NCI-H1930 (cell line): ENCODE measurements around the gene TFB1M.
"Not testable (repeated sequence)": the region's sequence is repeated elsewhere in the genome, so short reads cannot be mapped to it uniquely, and the experiment has no call there.

ENCODE experiments used
- DNase-seq, 2 experiments: peaks; one replicate each; lab custom pipeline; 2025; lab: John Stamatoyannopoulos, UW

Gene TFB1M

DNA sequence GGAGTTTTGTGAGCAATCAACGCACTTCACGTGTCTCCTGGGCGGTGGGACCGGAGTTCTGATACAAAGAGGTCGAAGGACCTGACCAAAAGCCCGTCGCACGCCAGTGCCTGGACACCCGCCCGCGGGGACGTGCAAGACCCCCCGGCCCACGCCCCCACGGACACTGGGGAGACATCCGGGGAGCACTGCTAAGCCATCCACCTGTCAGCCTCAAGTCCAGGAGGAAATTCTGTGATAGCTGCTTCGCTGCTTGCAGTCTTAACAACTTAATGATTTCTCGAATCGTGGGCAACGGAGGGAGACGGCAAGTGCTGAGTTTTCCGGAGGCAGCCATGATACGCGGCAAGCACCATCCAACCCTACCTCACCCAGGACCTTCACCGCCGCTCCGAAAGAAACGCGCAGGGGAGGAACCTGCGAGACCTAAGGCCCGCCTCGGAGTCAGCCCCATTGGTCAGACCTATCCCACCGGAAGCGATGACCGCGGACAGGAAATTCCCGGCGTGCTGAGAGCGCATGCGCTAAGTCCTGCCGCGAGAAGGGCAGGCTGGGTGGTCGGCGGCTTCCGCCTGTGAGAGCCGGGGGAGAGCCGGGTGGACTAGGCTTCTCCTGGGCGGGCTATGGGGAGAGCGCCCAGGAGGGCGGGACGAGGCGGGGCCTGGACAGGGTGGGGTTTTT lies at the start of gene TFB1M:
Gene TFB1M (minus strand): TSS at position 393 of the 681 bp plus-strand sequence. CDS start 56 bp downstream, at position 337.
- DNase-seq = peak; percentile 91 to 94

DNA sequence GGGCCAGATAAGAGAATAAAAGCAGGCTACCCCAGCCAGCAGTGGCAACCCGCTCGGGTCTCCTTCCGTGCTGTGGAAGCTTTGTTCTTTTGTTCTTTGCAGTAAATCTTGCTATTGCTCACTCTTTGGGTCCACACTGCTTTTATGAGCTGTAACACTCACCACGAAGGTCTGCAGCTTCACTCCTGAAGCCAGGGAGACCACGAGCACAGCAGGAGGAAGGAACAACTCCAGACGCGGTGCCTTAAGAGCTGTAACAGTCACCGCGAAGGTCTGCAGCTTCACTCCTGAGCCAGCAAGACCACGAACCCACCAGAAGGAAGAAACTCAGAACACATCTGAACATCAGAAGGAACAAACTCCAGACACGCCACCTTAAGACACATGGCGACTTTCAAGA lies 49.7 kb upstream of the TFB1M start:
- DNase-seq = not testable (repeated sequence)

DNA sequence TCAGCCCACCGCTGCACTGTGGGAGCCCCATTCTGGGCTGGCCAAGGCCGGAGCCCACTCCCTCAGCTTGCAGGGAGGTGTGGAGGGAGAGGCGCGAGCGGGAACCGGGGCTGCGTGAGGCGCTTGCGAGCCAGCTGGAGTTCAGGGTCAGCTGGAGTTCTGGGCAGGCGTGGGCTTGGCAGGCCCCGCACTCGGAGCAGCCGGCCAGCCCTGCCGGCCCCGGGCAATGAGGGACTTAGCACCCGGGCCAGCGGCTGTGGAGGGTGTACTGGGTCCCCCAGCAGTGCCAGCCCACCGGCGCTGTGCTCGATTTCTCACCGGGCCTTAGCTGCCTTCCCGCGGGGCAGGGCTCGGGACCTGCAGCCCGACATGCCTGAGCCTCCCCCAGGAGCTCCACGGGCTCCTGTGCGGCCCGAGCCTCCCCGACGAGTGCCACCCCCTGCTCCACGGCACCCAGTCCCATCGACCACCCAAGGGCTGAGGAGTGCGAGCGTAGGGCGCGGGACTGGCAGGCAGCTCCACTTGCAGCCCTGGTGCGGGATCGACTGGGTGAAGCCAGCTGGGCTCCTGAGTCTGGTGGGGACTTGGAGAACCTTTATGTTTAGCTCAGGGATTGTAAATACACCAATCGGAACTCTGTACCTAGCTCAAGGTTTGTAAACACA lies 48.8 kb upstream of the TFB1M start:
- not testable (repeated sequence) for DNase-seq

GRCh38 chr6:155354167-155354566 lies 39.9 kb upstream of the TFB1M start:
- DNase-seq = no peak

GRCh38 chr6:155352811-155353210 lies 38.5 kb upstream of the TFB1M start:
- DNase-seq = no peak

DNA sequence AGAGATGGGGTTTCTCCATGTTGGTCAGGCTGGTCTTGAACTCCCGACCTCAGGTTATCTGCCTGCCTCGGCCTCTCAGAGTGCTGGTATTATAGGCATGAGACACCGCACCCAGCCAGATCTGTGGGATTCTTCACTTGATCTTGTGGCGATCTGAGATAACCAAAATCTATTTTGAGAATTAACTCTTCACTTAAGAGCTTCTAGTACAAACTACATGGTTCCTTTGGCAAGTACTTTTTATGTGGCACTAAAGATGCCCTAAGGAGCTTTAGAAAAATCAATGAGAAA lies 37.8 kb upstream of the TFB1M start:
- no peak for DNase-seq

GRCh38 chr6:155351273-155352129 lies 37.2 kb upstream of the TFB1M start:
- DNase-seq = no peak

- DNase-seq = no peak
These were observed 35.7 kb upstream of the TFB1M start for GRCh38 chr6:155349956-155350355.

- DNase-seq = no peak
These were observed 34.8 kb upstream of the TFB1M start for GRCh38 chr6:155349129-155349528.

GRCh38 chr6:155347800-155348199 lies 33.5 kb upstream of the TFB1M start:
- no peak for DNase-seq

DNA sequence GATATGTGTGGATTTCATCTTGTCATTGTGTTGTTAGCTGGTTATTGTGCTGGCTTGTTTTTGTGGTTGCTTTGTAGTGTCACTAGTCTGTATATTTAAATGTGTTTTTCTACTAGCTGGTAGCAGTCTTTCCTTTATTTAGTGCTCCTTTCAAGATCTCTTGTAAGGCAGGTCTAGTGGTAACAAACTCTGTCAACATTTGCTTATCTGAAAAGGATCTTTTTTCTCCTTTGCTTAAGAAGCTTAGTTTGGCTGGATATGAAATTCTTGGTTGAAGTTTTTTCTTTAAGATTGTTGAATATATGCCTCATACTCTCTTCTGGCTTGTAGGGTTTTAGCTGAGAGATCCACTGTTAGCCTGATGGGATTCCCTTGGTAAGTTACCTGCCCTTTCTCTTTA lies 32.7 kb upstream of the TFB1M start:
- no peak for DNase-seq

DNA sequence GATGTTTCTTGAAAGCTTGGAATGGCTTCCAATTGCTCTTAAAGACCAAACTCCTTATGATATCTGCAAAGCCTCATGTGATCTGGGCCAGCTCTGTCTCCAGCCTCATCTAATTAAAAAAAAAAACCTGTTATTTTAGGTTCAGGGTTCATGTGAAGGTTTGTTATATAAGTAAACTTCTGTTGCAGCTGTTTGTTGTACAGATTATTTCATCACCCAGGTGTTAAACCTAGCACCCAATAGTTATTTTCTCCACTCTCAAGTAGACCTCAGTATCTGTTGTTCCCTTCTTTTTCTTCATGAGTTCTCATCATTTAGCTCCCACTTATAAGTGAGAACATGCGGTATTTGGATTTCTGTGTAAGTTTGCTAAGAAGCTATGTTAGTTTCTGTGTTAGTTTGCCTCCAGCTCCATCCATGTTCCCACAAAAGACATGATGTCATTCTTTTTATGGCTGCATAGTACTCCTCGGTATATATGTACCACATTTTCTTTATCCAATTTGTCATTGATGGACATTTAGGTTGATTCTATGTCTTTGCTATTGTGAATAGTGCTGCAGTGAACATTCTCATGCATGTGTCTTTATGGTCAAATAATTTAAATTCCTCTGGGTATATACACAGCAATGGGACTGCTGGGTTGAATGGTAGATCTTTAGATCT lies 30.2 kb upstream of the TFB1M start:
- DNase-seq = no peak

DNA sequence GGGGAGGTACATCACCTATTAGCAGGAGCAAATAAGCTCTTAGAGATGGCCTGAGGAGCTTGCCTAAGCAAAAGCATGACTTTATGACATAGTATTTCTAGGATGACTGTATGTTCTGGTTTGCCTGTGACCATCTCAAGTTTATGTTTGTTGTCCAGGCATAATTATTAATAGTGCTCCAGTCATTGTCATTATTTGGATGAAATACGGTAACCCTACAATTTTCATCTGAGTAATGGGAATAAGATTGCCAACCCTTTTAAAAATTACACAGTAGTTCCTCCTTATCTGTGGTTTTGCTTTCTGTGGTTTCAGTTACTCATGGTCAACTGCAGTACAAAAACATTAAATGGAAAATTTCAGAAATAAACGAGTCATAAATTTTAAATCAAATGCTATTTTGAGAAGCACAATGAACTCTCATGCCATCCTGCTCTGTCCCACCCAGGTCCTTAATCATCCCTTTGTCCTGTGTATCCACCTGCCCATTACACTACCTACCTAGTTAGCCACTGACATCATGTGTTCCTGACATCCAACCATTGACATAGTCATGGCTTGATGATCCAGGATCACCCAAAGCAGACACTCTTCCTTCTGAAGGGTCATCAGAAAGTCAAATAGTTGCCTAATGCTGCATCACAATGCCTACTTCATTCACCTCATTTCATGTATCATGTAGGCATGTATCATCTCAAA lies 27.0 kb upstream of the TFB1M start:
- no peak for DNase-seq

- no peak for DNase-seq
These were observed 26.3 kb upstream of the TFB1M start for GRCh38 chr6:155340464-155341129.

DNA sequence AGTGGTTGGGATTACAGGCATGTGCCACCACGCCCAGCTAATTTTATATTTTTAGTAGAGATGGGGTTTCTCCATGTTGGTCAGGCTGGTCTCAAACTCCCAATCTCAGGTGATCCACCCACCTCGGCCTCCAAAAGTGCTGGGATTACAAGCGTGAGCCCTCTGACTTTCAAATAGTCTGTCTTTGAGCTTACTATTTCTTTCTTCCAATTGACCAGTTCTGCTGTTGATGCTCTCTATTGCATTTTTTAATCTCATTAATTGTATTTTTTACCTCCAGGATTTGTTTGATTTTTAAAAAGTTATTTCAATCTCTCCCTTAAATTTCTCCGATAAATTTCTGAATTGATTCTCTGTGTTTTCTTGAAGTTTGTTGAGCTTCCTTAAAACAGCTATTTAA lies 25.6 kb upstream of the TFB1M start:
- DNase-seq = not testable (repeated sequence)

GRCh38 chr6:155338237-155338636 lies 24.0 kb upstream of the TFB1M start:
- DNase-seq = not testable (repeated sequence)

- no peak for DNase-seq
These were observed 21.0 kb upstream of the TFB1M start for GRCh38 chr6:155335265-155335664.

DNA sequence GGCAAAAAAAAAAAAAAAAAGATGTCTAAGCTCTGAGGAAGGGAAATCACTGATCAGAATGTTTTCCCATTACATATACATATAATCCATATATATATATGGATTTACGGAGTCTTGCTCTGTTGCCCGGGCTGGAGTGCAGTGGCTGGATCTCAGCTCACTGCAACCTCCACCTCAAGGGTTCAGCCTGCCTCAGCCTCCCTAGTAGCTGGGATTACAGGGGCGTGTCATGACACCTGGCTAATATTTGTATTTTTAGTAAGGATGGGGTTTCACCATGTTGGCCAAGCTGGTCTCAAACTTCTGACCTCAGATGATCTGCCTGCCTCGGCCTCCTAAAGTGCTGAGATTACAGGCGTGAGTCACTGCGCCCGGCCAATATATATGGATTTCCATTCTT lies 19.8 kb upstream of the TFB1M start:
- not testable (repeated sequence) for DNase-seq

- DNase-seq = no peak
These were observed 19.1 kb upstream of the TFB1M start for GRCh38 chr6:155333414-155333813.

DNA sequence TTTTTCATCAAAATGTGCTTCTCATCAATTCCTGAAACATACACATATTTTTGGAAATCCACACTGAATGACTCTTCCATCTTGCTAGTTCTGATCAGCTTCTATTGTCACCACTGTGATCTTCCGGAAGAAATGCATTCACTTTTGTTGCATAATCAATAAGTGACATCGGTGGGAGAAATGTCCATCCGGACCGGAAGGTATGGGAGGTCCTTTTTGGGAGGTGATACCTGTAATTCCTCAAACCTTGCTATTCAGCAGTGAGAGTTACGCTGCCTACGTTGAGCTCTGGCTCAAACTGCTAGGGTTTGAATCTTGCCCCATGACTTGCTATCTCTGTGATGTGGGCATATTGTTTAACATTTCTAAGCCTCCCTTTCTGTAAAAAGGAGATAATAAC lies 16.6 kb upstream of the TFB1M start:
- no peak for DNase-seq

DNA sequence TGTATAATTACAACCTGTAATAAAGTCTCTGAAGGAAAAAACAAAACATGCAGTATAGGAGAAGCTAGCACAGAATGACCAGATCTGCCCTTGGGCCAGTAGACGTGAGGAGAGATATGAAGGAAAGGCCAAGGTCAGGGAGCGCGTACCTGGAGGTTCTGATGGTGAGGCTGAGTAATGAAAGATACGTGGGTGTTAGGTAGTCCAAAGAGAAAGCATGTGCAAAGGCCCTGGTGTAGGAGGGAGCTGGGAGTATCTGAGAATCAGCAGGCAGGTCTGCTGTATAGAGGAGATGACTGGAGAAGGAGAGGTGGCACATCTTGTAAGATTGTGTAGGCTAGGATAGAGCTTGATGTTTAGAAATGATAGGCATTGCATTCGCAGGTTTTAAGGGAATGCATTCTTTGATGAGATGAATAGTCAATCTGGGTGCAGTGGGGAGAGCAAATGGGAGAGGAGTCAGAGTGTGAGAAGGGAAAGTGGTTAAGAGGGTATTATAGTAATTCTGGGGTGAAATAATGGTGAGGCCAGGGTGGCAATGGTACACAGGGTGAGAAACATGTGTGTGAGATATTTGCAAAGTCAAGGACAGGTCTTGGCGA lies 15.9 kb upstream of the TFB1M start:
- DNase-seq = no peak
